Esophagus squamous epithelium (tissue), 4 donors: ENCODE measurements around the gene PARD3B.

Experiments used
- CTCF ChIP-seq, 6 experiments: fragments of 450-650 bp in 4 of 6; fragments of 200-600 bp in 2 of 6; sonication (generic) in 2 of 6; IDR thresholded peaks; one replicate each; pipeline ENCODE4 v1.5.1; 2016 to 2019; ENCODE audit warnings: antibody characterized with exemption in 6 of 6, mild to moderate bottlenecking in 4 of 6, moderate library complexity in 4 of 6
- POLR2A ChIP-seq, 4 donors: fragments of 450-650 bp; IDR thresholded peaks; one replicate each; pipeline ENCODE4 v1.6.1; 2017; ENCODE audit warnings: antibody characterized with exemption in 4 of 4, mild to moderate bottlenecking in 4 of 4, moderate library complexity in 3 of 4

GRCh38 chr2:204535356-204535755, 9.9 kb upstream of the PARD3B start:
- TF ChIP-seq POLR2A (IDR thresholded peaks at IDR 0.05) (no peak), CTCF (IDR thresholded peaks at IDR 0.05) (no peak)
